A204.1 (cell line): ENCODE results near the gene CBR3.
"Not testable (repeated sequence)": the region's sequence is repeated elsewhere in the genome, so short reads cannot be mapped to it uniquely, and the experiment has no call there.

ENCODE experiments used
- FAIRE-seq: peaks from 2 replicates; lab custom pipeline; 2012; peaks lifted over from hg19 to GRCh38; lab: Jason Lieb, UNC

Gene CBR3

GRCh38 chr21:36134803-36135390, at the start of gene CBR3:
TSS of gene CBR3 (plus strand) at chr21:36135079. CDS start at chr21:36135193, 114 bp downstream.
- FAIRE-seq = no peak

GRCh38 chr21:36087362-36088138, 47.3 kb upstream of the CBR3 start:
- FAIRE-seq = no peak

- FAIRE-seq = no peak
These were observed 44.9 kb upstream of the CBR3 start for GRCh38 chr21:36089946-36090345.

GRCh38 chr21:36092681-36093080, 42.2 kb upstream of the CBR3 start:
- no peak for FAIRE-seq

- no peak for FAIRE-seq
These were observed 41.4 kb upstream of the CBR3 start for GRCh38 chr21:36093512-36093911.

- no peak for FAIRE-seq
These were observed 38.2 kb upstream of the CBR3 start for GRCh38 chr21:36096398-36097290.

GRCh38 chr21:36097427-36098181, 37.3 kb upstream of the CBR3 start:
- no peak for FAIRE-seq

GRCh38 chr21:36098182-36098532, 36.7 kb upstream of the CBR3 start:
- FAIRE-seq = no peak

GRCh38 chr21:36099000-36099399, 35.9 kb upstream of the CBR3 start:
- no peak for FAIRE-seq

GRCh38 chr21:36099695-36100211, 35.1 kb upstream of the CBR3 start:
- FAIRE-seq = not testable (repeated sequence)

- FAIRE-seq = no peak
These were observed 33.8 kb upstream of the CBR3 start for GRCh38 chr21:36100971-36101641.

- no peak for FAIRE-seq
These were observed 31.4 kb upstream of the CBR3 start for GRCh38 chr21:36103434-36103833.

- FAIRE-seq = no peak
These were observed 30.3 kb upstream of the CBR3 start for GRCh38 chr21:36104317-36105300.

- FAIRE-seq = no peak
These were observed 29.5 kb upstream of the CBR3 start for GRCh38 chr21:36105327-36105842.

- no peak for FAIRE-seq
These were observed 25.0 kb upstream of the CBR3 start for GRCh38 chr21:36109868-36110267.

GRCh38 chr21:36111238-36111637, 23.6 kb upstream of the CBR3 start:
- no peak for FAIRE-seq

- no peak for FAIRE-seq
These were observed 21.0 kb upstream of the CBR3 start for GRCh38 chr21:36113647-36114428.

- no peak for FAIRE-seq
These were observed 19.6 kb upstream of the CBR3 start for GRCh38 chr21:36115138-36115730.

- FAIRE-seq = no peak
These were observed 17.6 kb upstream of the CBR3 start for GRCh38 chr21:36117286-36117741.
